ENCODE measurements around the gene PRUNE1. TPM values are rescaled to one million over a fixed set of nuclear protein-coding genes. Genes with fewer than 3 reads are reported as not detected.
A peak's percentile ranks its signal among the peaks of the same experiment; 100 is the strongest.

The PRUNE1 gene
- total and polyA plus RNA-seq, 2 experiments from 2014 or later, result 21.6 to 26.5 TPM

- Histone ChIP-seq H3K4me1 (ENCODE audit: insufficient read depth) (peaks cover 31% of the 10 kb centered on the region), H3K36me3 (replicated peaks; ENCODE audit: insufficient read depth, low read depth) (no peaks in the 10 kb centered on the region)
- WGBS (ENCODE audit: low lambda C conversion rate, missing lambda C conversion rate), result 91% methylated on average over 4 of the region's 4 CpGs
Measured at GRCh38 chr1:151001602-151002001, 6.6 kb upstream of the PRUNE1 start.

GRCh38 chr1:151002051-151002450 lies 6.2 kb upstream of the PRUNE1 start:
- no peak overlapping the region for H2AFZ ChIP-seq
- H3K79me2 ChIP-seq, result peaks cover 35% of the 10 kb centered on the region
- H3K27ac ChIP-seq, result no peak overlapping the region
- peaks cover 34% of the 10 kb centered on the region for H3K4me1 ChIP-seq (ENCODE audit: insufficient read depth)
- 91% methylated on average over 3 of the region's 3 CpGs for WGBS (ENCODE audit: low lambda C conversion rate, missing lambda C conversion rate)
- no peaks in the 10 kb centered on the region for H3K9me3 ChIP-seq (ENCODE audit: low read depth)
- no peaks in the 10 kb centered on the region for H3K27me3 ChIP-seq
- H3K9me2 ChIP-seq (replicated peaks; ENCODE audit: insufficient read depth), result no peaks in the 10 kb centered on the region
- DNase-seq (ENCODE audit: low spot score), result no peak
- H3K4me3 ChIP-seq, result no peak overlapping the region
- H4K20me1 ChIP-seq (ENCODE audit: insufficient read depth, poor library complexity, severe bottlenecking), result no peaks in the 10 kb centered on the region
- TF ChIP-seq CTCF (IDR thresholded peaks at IDR 0.05; ENCODE audit: poor library complexity), result no peak
- H3K4me2 ChIP-seq, result no peak overlapping the region
- H3K36me3 ChIP-seq (replicated peaks; ENCODE audit: insufficient read depth, low read depth), result no peaks in the 10 kb centered on the region

More at GRCh38 chr1:151001602-151002001, 6.6 kb upstream of the PRUNE1 start:
- Histone ChIP-seq H3K4me2 (no peak overlapping the region), H3K4me3 (no peak overlapping the region), H3K79me2 (peaks cover 35% of the 10 kb centered on the region), H2AFZ (no peak overlapping the region), H4K20me1 (ENCODE audit: insufficient read depth, poor library complexity, severe bottlenecking) (no peaks in the 10 kb centered on the region), H3K27me3 (no peaks in the 10 kb centered on the region), H3K9me3 (ENCODE audit: low read depth) (no peaks in the 10 kb centered on the region), H3K9me2 (replicated peaks; ENCODE audit: insufficient read depth) (no peaks in the 10 kb centered on the region), H3K27ac (no peak overlapping the region)
- TF ChIP-seq EZH2 (IDR thresholded peaks at IDR 0.05; ENCODE audit: borderline replicate concordance), result no peak
- no peak for TF ChIP-seq EZH2phosphoT487 (IDR thresholded peaks at IDR 0.05; ENCODE audit: low read depth, severe bottlenecking, unreplicated experiment)
- no peak for TF ChIP-seq CTCF (IDR thresholded peaks at IDR 0.05; ENCODE audit: poor library complexity)
- DNase-seq (ENCODE audit: low spot score), result no peak

GRCh38 chr1:151002611-151003010 lies 5.6 kb upstream of the PRUNE1 start:
- DNase-seq (ENCODE audit: low spot score), result no peak
- Histone ChIP-seq H3K36me3 (replicated peaks; ENCODE audit: insufficient read depth, low read depth) (no peaks in the 10 kb centered on the region), H3K27ac (peak overlapping the region; percentile 35)

More at GRCh38 chr1:151002611-151003010, 5.6 kb upstream of the PRUNE1 start:
- Histone ChIP-seq H3K79me2 (peaks cover 35% of the 10 kb centered on the region), H3K9me2 (replicated peaks; ENCODE audit: insufficient read depth) (no peaks in the 10 kb centered on the region), H3K4me3 (no peak overlapping the region), H3K27me3 (no peaks in the 10 kb centered on the region), H3K4me2 (peak overlapping the region; percentile 87), H4K20me1 (ENCODE audit: insufficient read depth, poor library complexity, severe bottlenecking) (no peaks in the 10 kb centered on the region), H3K9me3 (ENCODE audit: low read depth) (no peaks in the 10 kb centered on the region), H3K4me1 (ENCODE audit: insufficient read depth) (peaks cover 39% of the 10 kb centered on the region), H2AFZ (no peak overlapping the region)
- WGBS (ENCODE audit: low lambda C conversion rate, missing lambda C conversion rate), result 26% methylated on average over 2 of the region's 2 CpGs
- TF ChIP-seq CTCF (IDR thresholded peaks at IDR 0.05; ENCODE audit: poor library complexity), result no peak
- no peak for TF ChIP-seq EZH2 (IDR thresholded peaks at IDR 0.05; ENCODE audit: borderline replicate concordance)
- no peak for TF ChIP-seq EZH2phosphoT487 (IDR thresholded peaks at IDR 0.05; ENCODE audit: low read depth, severe bottlenecking, unreplicated experiment)
